ENCODE measurements around the gene RGS12. TPM values are rescaled to one million over a fixed set of nuclear protein-coding genes. Genes with fewer than 3 reads are reported as not detected.

Gene RGS12
- total RNA-seq, 4 donors from 2014 or later, result 22.2 to 33.3 (median 28.5) TPM

DNA sequence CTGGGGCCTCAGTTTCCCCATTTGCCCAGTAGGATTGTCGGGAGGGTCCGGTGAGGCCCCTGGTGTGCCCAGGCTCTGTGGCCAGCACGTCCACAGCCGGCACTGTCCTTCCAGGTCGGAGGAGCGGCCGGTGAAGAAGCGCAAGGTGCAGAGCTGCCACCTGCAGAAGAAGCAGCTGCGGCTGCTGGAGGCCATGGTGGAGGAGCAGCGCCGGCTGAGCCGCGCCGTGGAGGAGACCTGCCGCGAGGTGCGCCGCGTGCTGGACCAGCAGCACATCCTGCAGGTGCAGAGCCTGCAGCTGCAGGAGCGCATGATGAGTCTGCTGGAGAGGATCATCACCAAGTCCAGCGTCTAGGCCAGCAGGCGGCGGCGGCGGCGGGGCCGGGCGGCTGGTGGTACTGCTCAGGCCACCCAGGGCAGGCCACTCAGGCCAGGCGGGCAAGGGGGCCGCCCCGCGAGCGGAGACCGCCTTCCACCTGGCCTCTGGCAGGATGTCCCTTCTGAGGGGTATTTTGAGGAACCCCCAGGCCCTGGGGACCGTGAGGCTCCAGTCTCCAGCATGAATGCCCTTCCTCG is 37.1 kb upstream of the RGS12 start:
- H3K27ac ChIP-seq, result no peak overlapping the region
- WGBS, 2 donors, result 95 to 97% methylated on average over 21 to 34 of the region's 36 CpGs
- peak in 1 of 2 donors; percentile 4 for DNase-seq (ENCODE audit: low spot score in 2 of 2)
- no peaks in the 10 kb centered on the region for H3K4me1 ChIP-seq
- no peak overlapping the region for H3K4me3 ChIP-seq
- H3K9me3 ChIP-seq, result no peaks in the 10 kb centered on the region
- H3K36me3 ChIP-seq, result peaks cover 0 to 52% (median 0%) of the 10 kb centered on the region in 3 donors
- H3K27me3 ChIP-seq, result no peaks in the 10 kb centered on the region
- TF ChIP-seq POLR2A (IDR thresholded peaks at IDR 0.05) (no peak), EP300 (IDR thresholded peaks at IDR 0.05) (no peak), CTCF (IDR thresholded peaks at IDR 0.05) (no peak)

DNA sequence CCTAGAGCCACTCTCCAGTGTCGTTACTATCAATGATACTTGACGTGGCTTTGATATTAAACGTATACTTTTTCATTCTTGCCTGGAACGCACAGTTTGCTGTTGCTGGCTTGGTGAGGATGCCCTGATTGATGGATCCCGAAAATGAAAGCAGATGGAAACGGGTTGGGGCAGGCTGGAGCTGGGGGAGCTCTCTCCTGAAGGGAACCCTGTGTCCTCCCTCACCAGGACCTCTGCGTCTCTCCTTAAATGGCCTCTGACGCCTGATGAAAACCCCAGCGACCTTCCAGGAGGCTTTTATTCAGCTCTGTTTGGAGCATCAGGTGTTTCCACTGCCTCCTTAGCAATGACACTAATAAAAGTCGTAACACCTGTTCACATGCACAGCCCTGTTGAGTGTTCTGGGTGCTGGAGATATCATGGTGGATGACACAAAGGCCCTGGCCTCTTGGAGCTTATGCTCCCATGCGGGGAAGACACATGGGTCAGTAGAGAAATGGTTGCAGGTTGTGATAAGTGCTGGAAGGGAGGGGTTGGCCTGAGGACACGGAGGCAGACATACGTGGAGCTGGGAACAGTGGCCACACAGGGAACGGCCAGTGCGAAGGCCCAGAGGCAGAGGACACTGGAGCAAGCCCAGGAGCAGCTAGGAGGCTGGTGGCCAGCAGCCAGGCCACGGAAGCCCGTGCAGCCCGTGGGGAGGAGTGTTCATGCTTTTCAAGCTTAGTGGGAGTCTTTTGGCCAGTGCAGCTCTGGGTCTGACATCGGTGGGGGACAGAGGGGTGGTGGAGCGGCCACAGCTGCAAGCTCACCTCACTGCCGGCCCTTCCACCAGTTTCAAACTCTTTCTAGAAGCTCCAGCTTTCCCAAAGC is 36.4 kb upstream of the RGS12 start:
- no peak for TF ChIP-seq EP300 (IDR thresholded peaks at IDR 0.05)
- Histone ChIP-seq H3K4me1 (no peaks in the 10 kb centered on the region), H3K9me3 (no peaks in the 10 kb centered on the region), H3K27me3 (no peaks in the 10 kb centered on the region), H3K27ac (no peak overlapping the region), H3K4me3 (no peak overlapping the region), H3K36me3 (peaks cover 0 to 47% (median 0%) of the 10 kb centered on the region in 3 donors)
- 87% methylated on average over 21 of the region's 21 CpGs for WGBS, 2 donors
- peak in 1 of 2 donors; percentile 5 for DNase-seq (ENCODE audit: low spot score in 2 of 2)

DNA sequence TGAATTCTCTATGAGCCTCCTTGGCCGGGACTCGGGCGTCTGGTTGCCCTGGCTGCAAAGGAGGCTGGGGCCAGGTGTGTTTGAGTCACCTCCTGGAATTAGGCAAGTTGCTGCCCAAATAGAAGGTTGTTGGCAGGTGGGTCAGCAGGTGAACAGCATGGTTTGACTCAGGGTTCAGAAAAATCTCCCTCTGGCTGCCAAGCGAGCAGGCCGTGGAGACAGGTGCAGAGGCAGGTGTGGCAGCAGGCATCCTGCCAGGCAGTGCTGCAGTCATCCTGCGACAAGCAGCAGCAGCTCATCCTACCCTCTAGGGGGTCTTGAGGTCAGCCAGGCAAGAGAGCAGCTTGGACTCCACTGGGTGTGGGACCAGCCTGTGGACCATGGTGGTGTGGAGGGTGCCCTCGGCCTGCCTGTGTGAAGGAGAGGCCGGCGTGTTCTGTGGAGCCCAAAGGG is 35.7 kb upstream of the RGS12 start:
- WGBS, 2 donors, result 89 to 96% methylated on average over 9 of the region's 9 CpGs
- H3K4me1 ChIP-seq, result no peaks in the 10 kb centered on the region
- TF ChIP-seq POLR2A (IDR thresholded peaks at IDR 0.05), result no peak
- no peak for TF ChIP-seq CTCF (IDR thresholded peaks at IDR 0.05)
- TF ChIP-seq EP300 (IDR thresholded peaks at IDR 0.05), result no peak
- no peaks in the 10 kb centered on the region for H3K9me3 ChIP-seq
- H3K27ac ChIP-seq, result no peak overlapping the region
- DNase-seq (ENCODE audit: low spot score in 2 of 2), result peak in 1 of 2 donors; percentile 3
- peaks cover 0 to 47% (median 0%) of the 10 kb centered on the region in 3 donors for H3K36me3 ChIP-seq
- H3K27me3 ChIP-seq, result no peaks in the 10 kb centered on the region
- H3K4me3 ChIP-seq, result no peak overlapping the region

GRCh38 chr4:3257556-3258482 is 35.0 kb upstream of the RGS12 start:
- Histone ChIP-seq H3K9me3 (no peaks in the 10 kb centered on the region), H3K36me3 (peaks cover 0 to 47% (median 0%) of the 10 kb centered on the region in 3 donors), H3K27ac (no peak overlapping the region), H3K4me1 (no peaks in the 10 kb centered on the region), H3K4me3 (no peak overlapping the region), H3K27me3 (no peaks in the 10 kb centered on the region)
- 91 to 96% methylated on average over 16 to 27 of the region's 29 CpGs for WGBS, 2 donors
- peak in 1 of 2 donors; percentile 4 for DNase-seq (ENCODE audit: low spot score in 2 of 2)
- no peak for TF ChIP-seq CTCF (IDR thresholded peaks at IDR 0.05)
- TF ChIP-seq EP300 (IDR thresholded peaks at IDR 0.05), result no peak
- no peak for TF ChIP-seq POLR2A (IDR thresholded peaks at IDR 0.05)

DNA sequence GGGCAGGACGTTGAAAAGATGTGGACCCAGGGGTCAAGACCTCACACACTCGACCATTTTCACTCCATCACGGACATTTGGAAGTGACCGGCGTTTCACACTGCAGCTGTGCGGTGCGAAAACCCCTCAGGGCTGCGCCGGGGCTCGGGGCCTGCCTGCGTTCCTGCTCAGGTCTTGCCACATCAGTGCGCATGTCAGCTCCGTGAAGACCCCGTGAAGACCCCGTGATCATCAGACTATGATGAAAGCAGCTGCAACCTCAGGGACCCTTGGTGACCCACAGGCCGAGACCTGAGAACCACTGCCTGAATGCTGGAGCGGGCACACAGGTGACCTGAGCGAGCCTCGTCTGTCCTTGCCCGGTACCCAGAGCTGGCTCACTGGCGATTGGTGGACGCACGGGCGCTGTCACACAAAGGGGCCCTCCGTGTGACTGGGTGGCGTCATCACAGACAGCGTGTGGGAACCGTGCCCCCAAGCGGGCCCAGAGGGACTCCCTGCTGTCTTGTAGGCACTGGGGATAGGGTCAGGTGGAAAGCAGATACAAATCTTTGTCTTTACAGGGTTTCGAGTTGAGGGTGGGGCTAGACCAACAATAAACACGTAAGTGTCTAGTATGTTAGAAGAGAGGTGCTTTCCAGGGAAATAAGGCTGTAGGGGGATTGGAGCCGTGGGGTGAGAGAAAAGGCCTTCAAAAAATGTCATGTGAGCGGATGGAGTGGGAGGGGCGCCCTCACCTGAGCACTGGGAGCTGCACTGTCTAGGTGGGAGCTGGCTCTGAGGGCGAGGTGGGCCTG is 31.2 kb upstream of the RGS12 start:
- TF ChIP-seq CTCF (IDR thresholded peaks at IDR 0.05), result no peak
- no peak for TF ChIP-seq POLR2A (IDR thresholded peaks at IDR 0.05)
- TF ChIP-seq EP300 (IDR thresholded peaks at IDR 0.05), result no peak
- Histone ChIP-seq H3K27ac (no peak overlapping the region), H3K27me3 (no peaks in the 10 kb centered on the region), H3K4me1 (no peaks in the 10 kb centered on the region), H3K4me3 (no peak overlapping the region), H3K9me3 (no peaks in the 10 kb centered on the region), H3K36me3 (peaks cover 0 to 18% (median 0%) of the 10 kb centered on the region in 3 donors)
- peak in 1 of 2 donors; percentile 5 for DNase-seq (ENCODE audit: low spot score in 2 of 2)
- WGBS, 2 donors, result 90% methylated on average over 32 to 33 of the region's 35 CpGs

Data from tibial nerve (tissue), 4 donors.